Stimulated activated CD8-positive, alpha-beta memory T cell treated with anti-CD3 and anti-CD28 coated beads, Interleukin-15, amount 100 ng/mL, for 4 hours (primary cell): ENCODE measurements around the gene PPP1R3E.

Experiments used
- DNase-seq, 2 donors: peaks; one replicate each; pipeline ENCODE4 v3.0.0-alpha.2; 2020; ENCODE audit warnings: low read depth in 2 of 2

Gene PPP1R3E

GRCh38 chr14:23322568-23323517 lies 20.2 kb upstream of the PPP1R3E start:
- DNase-seq, result no peak

- DNase-seq, result peak; percentile 26 to 33
Measured at GRCh38 chr14:23321572-23322547, 19.2 kb upstream of the PPP1R3E start.

- peak; percentile 94 to 97 for DNase-seq
Measured at GRCh38 chr14:23320584-23321571, 18.2 kb upstream of the PPP1R3E start, which contains the start of gene PABPN1. Gene PABPN1, plus strand, starts transcription at chr14:23321457. Its CDS starts 13 bp downstream, at chr14:23321470.

GRCh38 chr14:23319746-23320583 lies 17.3 kb upstream of the PPP1R3E start:
- no peak for DNase-seq

- no peak for DNase-seq
Measured at GRCh38 chr14:23316300-23316699, 13.6 kb upstream of the PPP1R3E start.

- DNase-seq, result no peak
Measured at GRCh38 chr14:23310546-23310945, 7.9 kb upstream of the PPP1R3E start.

- no peak for DNase-seq
Measured at GRCh38 chr14:23308721-23309445, 6.2 kb upstream of the PPP1R3E start.

- DNase-seq, result no peak
Measured at GRCh38 chr14:23307687-23308644, 5.3 kb upstream of the PPP1R3E start.

GRCh38 chr14:23307146-23307530 lies 4.5 kb upstream of the PPP1R3E start:
- no peak for DNase-seq

GRCh38 chr14:23306412-23307145 lies 3.9 kb upstream of the PPP1R3E start, which contains the start of gene BCL2L2:
Gene BCL2L2, plus strand, starts transcription at chr14:23306833. Its CDS starts 935 bp downstream, at chr14:23307768.
- DNase-seq, result no peak

- DNase-seq, result no peak
Measured at GRCh38 chr14:23301969-23302289, 730 bp downstream of the PPP1R3E start.

GRCh38 chr14:23301288-23301968 lies 1.2 kb downstream of the PPP1R3E start:
- peak; percentile 92 to 98 for DNase-seq

GRCh38 chr14:23300687-23301223 lies 1.9 kb downstream of the PPP1R3E start:
- no peak for DNase-seq

GRCh38 chr14:23299986-23300686 lies 2.5 kb downstream of the PPP1R3E start:
- no peak for DNase-seq

GRCh38 chr14:23299211-23299957 lies 3.3 kb downstream of the PPP1R3E start:
- no peak for DNase-seq
